ENCODE measurements around the gene VPS16.

VPS16 gene

DNA sequence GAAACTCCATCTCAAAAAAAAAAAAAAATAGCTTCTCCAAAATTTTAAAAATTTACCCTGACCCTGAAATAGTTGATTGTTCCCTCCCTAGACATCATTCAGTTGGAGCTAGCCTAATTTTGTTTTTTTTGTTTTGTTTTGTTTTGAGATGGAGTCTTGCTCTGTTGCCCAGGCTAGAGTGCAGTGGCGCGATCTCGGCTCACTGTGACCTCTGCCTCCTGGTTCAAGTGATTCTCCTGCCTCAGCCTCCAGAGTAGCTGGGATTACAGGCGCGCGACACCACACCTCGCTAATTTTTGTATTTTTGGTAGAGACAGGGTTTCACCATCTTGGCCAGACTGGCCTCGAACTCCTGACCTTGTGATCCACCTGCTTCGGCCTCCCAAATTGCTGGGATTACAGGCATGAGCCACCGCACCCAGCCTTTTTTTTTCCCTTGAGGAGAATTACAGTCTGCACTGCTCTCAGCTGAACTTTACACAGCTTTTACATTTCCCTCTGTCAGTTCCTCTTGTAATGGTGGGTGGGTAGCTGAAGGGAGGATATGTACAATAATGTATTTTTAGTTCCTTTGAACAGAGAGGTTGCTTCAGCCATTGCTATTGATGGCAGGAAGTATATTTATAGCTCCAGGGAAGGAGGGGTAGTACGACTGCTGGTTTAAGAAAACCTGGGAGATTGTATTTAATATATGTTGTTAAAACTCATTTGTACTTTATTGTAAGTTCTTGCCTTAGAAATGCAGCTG is 60.5 kb downstream of the VPS16 start:
- H3K4me3 ChIP-seq (replicated peaks; ENCODE audit: insufficient read depth, low read length), result no peak overlapping the region
- H3K27ac ChIP-seq (replicated peaks), result peak overlapping the region; percentile 5; the same call in 1 of the 2 replicates
- no peak for TF ChIP-seq POLR2AphosphoS5 (IDR thresholded peaks at IDR 0.05; ENCODE audit: low read depth)
- TF ChIP-seq, protein P1, sequence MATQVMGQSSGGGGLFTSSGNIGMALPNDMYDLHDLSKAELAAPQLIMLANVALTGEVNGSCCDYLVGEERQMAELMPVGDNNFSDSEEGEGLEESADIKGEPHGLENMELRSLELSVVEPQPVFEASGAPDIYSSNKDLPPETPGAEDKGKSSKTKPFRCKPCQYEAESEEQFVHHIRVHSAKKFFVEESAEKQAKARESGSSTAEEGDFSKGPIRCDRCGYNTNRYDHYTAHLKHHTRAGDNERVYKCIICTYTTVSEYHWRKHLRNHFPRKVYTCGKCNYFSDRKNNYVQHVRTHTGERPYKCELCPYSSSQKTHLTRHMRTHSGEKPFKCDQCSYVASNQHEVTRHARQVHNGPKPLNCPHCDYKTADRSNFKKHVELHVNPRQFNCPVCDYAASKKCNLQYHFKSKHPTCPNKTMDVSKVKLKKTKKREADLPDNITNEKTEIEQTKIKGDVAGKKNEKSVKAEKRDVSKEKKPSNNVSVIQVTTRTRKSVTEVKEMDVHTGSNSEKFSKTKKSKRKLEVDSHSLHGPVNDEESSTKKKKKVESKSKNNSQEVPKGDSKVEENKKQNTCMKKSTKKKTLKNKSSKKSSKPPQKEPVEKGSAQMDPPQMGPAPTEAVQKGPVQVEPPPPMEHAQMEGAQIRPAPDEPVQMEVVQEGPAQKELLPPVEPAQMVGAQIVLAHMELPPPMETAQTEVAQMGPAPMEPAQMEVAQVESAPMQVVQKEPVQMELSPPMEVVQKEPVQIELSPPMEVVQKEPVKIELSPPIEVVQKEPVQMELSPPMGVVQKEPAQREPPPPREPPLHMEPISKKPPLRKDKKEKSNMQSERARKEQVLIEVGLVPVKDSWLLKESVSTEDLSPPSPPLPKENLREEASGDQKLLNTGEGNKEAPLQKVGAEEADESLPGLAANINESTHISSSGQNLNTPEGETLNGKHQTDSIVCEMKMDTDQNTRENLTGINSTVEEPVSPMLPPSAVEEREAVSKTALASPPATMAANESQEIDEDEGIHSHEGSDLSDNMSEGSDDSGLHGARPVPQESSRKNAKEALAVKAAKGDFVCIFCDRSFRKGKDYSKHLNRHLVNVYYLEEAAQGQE (IDR thresholded peaks at IDR 0.05; ENCODE audit: insufficient replicate concordance, low read depth), result no peak
- no peak for TF ChIP-seq GABPA (IDR thresholded peaks at IDR 0.05; ENCODE audit: low read depth)
- TF ChIP-seq, protein P2, sequence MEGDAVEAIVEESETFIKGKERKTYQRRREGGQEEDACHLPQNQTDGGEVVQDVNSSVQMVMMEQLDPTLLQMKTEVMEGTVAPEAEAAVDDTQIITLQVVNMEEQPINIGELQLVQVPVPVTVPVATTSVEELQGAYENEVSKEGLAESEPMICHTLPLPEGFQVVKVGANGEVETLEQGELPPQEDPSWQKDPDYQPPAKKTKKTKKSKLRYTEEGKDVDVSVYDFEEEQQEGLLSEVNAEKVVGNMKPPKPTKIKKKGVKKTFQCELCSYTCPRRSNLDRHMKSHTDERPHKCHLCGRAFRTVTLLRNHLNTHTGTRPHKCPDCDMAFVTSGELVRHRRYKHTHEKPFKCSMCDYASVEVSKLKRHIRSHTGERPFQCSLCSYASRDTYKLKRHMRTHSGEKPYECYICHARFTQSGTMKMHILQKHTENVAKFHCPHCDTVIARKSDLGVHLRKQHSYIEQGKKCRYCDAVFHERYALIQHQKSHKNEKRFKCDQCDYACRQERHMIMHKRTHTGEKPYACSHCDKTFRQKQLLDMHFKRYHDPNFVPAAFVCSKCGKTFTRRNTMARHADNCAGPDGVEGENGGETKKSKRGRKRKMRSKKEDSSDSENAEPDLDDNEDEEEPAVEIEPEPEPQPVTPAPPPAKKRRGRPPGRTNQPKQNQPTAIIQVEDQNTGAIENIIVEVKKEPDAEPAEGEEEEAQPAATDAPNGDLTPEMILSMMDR (IDR thresholded peaks at IDR 0.05; ENCODE audit: insufficient read depth, low read length), result no peak
- peak; percentile 49; the same call in 1 of the 2 replicates for TF ChIP-seq SPI1 (IDR thresholded peaks at IDR 0.05; ENCODE audit: borderline replicate concordance, low read depth)
- no peaks in the 10 kb centered on the region for H3K27me3 ChIP-seq (ENCODE audit: insufficient read depth, poor library complexity, severe bottlenecking)
- peak; percentile 30 to 40 for DNase-seq (ENCODE audit: low read depth in 1 of 2, low spot score in 1 of 2)

DNA sequence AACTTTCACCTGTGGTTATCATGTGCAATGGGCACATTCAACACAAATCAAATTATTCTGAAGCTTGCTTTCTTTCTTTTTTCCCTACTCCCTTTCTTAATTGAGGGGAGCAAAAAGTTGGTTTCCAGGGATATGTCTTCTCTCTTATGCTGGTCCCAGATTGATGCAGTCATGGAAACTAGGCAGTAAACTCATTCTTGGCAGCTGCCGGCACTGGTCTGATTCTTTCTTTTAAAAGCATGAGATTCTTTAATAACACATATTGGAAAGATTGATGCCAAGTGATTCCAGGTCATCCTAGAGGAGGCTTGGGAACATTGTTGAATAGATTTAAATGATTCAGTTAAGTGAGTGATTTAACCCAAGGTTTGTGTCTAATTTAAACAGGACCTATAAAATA is 61.7 kb downstream of the VPS16 start:
- no peaks in the 10 kb centered on the region for H3K27me3 ChIP-seq (ENCODE audit: insufficient read depth, poor library complexity, severe bottlenecking)
- TF ChIP-seq GABPA (IDR thresholded peaks at IDR 0.05; ENCODE audit: low read depth) (no peak), POLR2AphosphoS5 (IDR thresholded peaks at IDR 0.05; ENCODE audit: low read depth) (no peak), SPI1 (IDR thresholded peaks at IDR 0.05; ENCODE audit: borderline replicate concordance, low read depth) (no peak)
- TF ChIP-seq, protein P1 (IDR thresholded peaks at IDR 0.05; ENCODE audit: insufficient replicate concordance, low read depth), result no peak
- TF ChIP-seq, protein P2 (IDR thresholded peaks at IDR 0.05; ENCODE audit: insufficient read depth, low read length), result no peak
- H3K4me3 ChIP-seq (replicated peaks; ENCODE audit: insufficient read depth, low read length), result no peak overlapping the region
- no peak overlapping the region for H3K27ac ChIP-seq (replicated peaks)
- DNase-seq (ENCODE audit: low read depth in 1 of 2, low spot score in 1 of 2), result no peak

DNA sequence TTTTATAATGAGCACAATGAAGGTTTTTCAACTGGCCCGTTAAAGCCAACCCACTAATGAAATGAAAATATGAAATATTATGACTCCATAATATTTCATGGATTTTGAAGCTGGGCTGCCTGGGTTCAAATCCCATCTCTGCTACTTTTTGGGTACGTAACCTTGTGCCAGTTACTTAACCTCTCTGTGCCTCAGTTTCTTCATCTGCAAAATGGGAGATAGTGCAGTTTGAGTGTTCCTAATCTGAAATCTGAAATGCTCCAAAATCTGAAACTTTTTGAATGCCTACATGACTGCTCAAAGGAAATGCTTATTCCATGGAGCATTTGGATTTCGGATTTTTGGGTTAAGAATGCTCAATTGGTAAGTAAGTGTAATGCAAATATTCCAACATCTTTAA is 62.3 kb downstream of the VPS16 start:
- no peak overlapping the region for H3K27ac ChIP-seq (replicated peaks)
- no peak for TF ChIP-seq GABPA (IDR thresholded peaks at IDR 0.05; ENCODE audit: low read depth)
- TF ChIP-seq, protein P1 (IDR thresholded peaks at IDR 0.05; ENCODE audit: insufficient replicate concordance, low read depth), result no peak
- TF ChIP-seq SPI1 (IDR thresholded peaks at IDR 0.05; ENCODE audit: borderline replicate concordance, low read depth), result no peak
- TF ChIP-seq, protein P2 (IDR thresholded peaks at IDR 0.05; ENCODE audit: insufficient read depth, low read length), result no peak
- no peak for TF ChIP-seq POLR2AphosphoS5 (IDR thresholded peaks at IDR 0.05; ENCODE audit: low read depth)
- no peak for DNase-seq (ENCODE audit: low read depth in 1 of 2, low spot score in 1 of 2)

More for the DNA sequence above, 62.3 kb downstream of the VPS16 start:
- Histone ChIP-seq H3K27me3 (ENCODE audit: insufficient read depth, poor library complexity, severe bottlenecking) (no peaks in the 10 kb centered on the region), H3K4me3 (replicated peaks; ENCODE audit: insufficient read depth, low read length) (no peak overlapping the region)
